CD4-positive, alpha-beta memory T cell (primary cell): Measurements from ENCODE around the gene PVALEF. TPM values are rescaled to one million over a fixed set of nuclear protein-coding genes. Genes with fewer than 3 reads are reported as not detected.
"Not testable (repeated sequence)": the region's sequence is repeated elsewhere in the genome, so short reads cannot be mapped to it uniquely, and the experiment has no call there.

ENCODE experiments used
- CTCF ChIA-PET: fragments of 350-600 bp; sonication (Branson Sonifier 250); formaldehyde crosslinking; loops from one replicate; lab custom pipeline; 2021; ENCODE audit warnings: inconsistent platforms; ENCODE audit not compliant: partially characterized antibody; lab: Charles Lee
- POLR2A ChIA-PET: fragments of 350-600 bp; sonication (Branson Sonifier 250); formaldehyde crosslinking; loops from one replicate; lab custom pipeline; 2021; ENCODE audit not compliant: partially characterized antibody; lab: Charles Lee
- DNase-seq, 5 donors: peaks; one replicate each; pipeline versions ENCODE4 v3.0.0 to v3.0.0-alpha.2; 2020 to 2022; ENCODE audit warnings: mixed read lengths in 1 of 5
- H3K27ac ChIP-seq: one replicate; pipeline ENCODE4 v1.7.0; 2013; ENCODE audit warnings: low read depth, low read length
- H3K27me3 ChIP-seq: 2 replicates; pipeline ENCODE4 v1.7.0; 2013; ENCODE audit warnings: mild to moderate bottlenecking, low read length, moderate library complexity; ENCODE audit not compliant: insufficient read depth
- H3K36me3 ChIP-seq: 2 replicates; pipeline ENCODE4 v1.7.0; 2013; ENCODE audit warnings: mild to moderate bottlenecking, low read length, moderate library complexity; ENCODE audit not compliant: insufficient read depth
- H3K4me1 ChIP-seq: 2 replicates; pipeline ENCODE4 v1.7.0; 2013; ENCODE audit warnings: mild to moderate bottlenecking, low read length, moderate library complexity; ENCODE audit not compliant: insufficient read depth
- H3K4me3 ChIP-seq, 2 donors: one replicate each; pipeline ENCODE4 v1.7.0; 2013; ENCODE audit warnings: low read length in 2 of 2, mild to moderate bottlenecking in 1 of 2
- H3K9me3 ChIP-seq, 2 donors: one replicate each; pipeline ENCODE4 v1.7.0; 2013; ENCODE audit warnings: low read length in 2 of 2, control low read depth in 1 of 2; ENCODE audit not compliant: control insufficient read depth in 1 of 2
- H3K27ac Mint-ChIP-seq, 7 donors: one replicate each; pipeline ENCODE4 v1.8.0; 2020 to 2021; ENCODE audit warnings: mixed read lengths in 7 of 7, mild to moderate bottlenecking in 6 of 7, inconsistent platforms in 3 of 7, moderate library complexity in 3 of 7
- H3K27me3 Mint-ChIP-seq, 2 donors: one replicate each; pipeline ENCODE4 v1.8.0; 2020 to 2021; ENCODE audit warnings: mixed read lengths in 2 of 2
- H3K36me3 Mint-ChIP-seq, 2 donors: one replicate each; pipeline ENCODE4 v1.8.0; 2020 to 2021; ENCODE audit warnings: mixed read lengths in 2 of 2, inconsistent platforms in 1 of 2, mild to moderate bottlenecking in 1 of 2
- H3K4me1 Mint-ChIP-seq, 4 donors: one replicate each; pipeline ENCODE4 v1.8.0; 2020 to 2021; ENCODE audit warnings: mixed read lengths in 4 of 4, mild to moderate bottlenecking in 1 of 4
- H3K4me3 Mint-ChIP-seq, 8 donors: one replicate each; pipeline ENCODE4 v1.8.0; 2020 to 2021; ENCODE audit warnings: mixed read lengths in 8 of 8, mild to moderate bottlenecking in 7 of 8, moderate library complexity in 6 of 8, inconsistent platforms in 3 of 8
- H3K9me3 Mint-ChIP-seq, 8 donors: one replicate each; pipeline ENCODE4 v1.8.0; 2020 to 2021; ENCODE audit warnings: mixed read lengths in 8 of 8, mild to moderate bottlenecking in 5 of 8, inconsistent platforms in 3 of 8, moderate library complexity in 1 of 8
- intact Hi-C: fragments of 100-400 bp; cut with micrococcal nuclease; formaldehyde crosslinking; loops from one replicate; pipeline ENCODE4 v1.15.1; 2023
- polyA plus RNA-seq, 2 donors: library from polyadenylated mRNA; unstranded; fragments of 300-500 nt; fragmentation: Illumina TruSeq; gene quantifications; one replicate each; pipeline ENCODE4 v1.2.3, GENCODE V29; 2021
- total RNA-seq, 2 experiments: library from RNA; stranded (reverse); gene quantifications; one replicate each; pipeline ENCODE4 v1.2.3, GENCODE V29; 2021

The PVALEF gene
- total and polyA plus RNA-seq, 4 experiments from 2014 or later, result not detected

DNA sequence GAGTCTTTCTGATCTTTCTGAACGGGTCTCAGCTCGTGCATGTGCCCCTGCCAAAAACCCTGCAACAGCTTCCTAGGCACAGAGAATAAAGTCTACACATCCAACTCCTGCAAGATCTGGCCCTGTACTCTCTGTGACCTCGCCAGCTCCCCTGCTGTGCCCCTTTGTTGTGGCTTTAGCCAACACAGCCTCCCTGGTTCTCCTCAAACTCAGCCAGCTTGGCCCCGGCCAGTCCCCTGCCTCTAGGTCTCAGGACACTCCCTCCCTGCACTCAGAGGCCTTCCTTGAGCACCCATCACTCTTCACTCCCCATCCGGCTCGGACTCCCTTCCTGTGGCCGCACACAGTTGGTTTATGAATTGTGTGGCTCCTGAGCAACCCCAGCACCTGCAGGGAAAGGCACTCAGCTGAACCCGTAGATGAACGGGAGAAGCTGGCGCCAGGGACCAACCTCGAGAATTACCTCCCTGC, 56.1 kb downstream of the PVALEF start:
- peaks cover 18% of the 10 kb centered on the region for H3K4me1 ChIP-seq
- ChIA-PET POLR2A (interaction anchor here (1.4 to 3.0 kb wide), 2 partner anchors 10 to 18 kb away, joined by 3 to 48 read pairs; partner anchors contain the start of genes NDUFAF8 and TEPSIN), CTCF (no interaction called here)
- H3K9me3 ChIP-seq, result no peaks in the 10 kb centered on the region
- H3K9me3 Mint-ChIP-seq, result no peaks in the 10 kb centered on the region
- H3K36me3 Mint-ChIP-seq, result peaks cover 2 to 6% of the 10 kb centered on the region in 2 donors
- H3K4me3 Mint-ChIP-seq, result peak overlapping the region in 7 of 8 donors; percentile 17 to 65 (median 58)
- peak overlapping the region in 2 of 7 donors; percentile 10 to 35 for H3K27ac Mint-ChIP-seq
- intact Hi-C loops, result no loop called here
- peaks cover 0 to 18% (median 12%) of the 10 kb centered on the region in 4 donors for H3K4me1 Mint-ChIP-seq
- no peaks in the 10 kb centered on the region for H3K36me3 ChIP-seq
- H3K27ac ChIP-seq, result no peak overlapping the region
- no peaks in the 10 kb centered on the region for H3K27me3 ChIP-seq
- H3K4me3 ChIP-seq, result no peak overlapping the region
- no peaks in the 10 kb centered on the region for H3K27me3 Mint-ChIP-seq
- DNase-seq, result no peak

DNA sequence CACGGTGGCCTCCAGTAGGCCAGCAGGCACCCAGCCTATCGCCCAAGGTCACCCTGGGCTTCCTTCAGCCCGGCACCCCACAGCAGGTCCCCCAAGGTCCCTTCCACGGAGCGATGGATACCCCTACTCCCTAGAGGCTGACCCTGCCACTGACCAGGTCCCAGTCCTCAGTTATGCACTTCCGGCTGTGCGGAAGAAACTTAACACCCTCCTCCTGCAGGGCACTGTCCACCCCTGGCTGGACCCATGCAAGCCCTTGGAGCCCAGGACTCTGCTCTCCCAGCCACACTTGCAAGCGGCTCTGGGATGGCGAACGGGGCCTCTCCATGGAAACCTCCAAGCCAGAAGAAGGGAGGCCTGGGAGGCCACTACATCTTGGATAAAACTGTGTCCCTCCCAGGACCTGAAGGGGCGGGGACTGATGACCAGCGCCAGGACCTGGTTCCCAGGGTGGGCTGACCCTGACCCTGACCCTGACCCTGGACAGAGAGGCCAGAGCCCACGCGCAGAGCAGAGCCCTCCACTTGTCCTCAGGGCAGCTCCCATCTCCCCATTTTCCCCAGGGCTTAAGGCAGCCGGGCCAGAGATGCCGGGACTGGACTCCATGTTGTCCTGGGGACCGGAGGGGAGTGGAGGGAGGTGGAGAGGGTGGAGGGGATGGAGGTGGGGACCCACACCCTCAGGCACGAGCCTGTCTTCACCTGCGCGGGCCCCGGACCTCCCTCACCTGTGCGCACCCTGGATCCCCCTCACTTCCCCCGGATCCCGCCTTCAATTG, 56.7 kb downstream of the PVALEF start:
- intact Hi-C loops, result no loop called here
- ChIA-PET POLR2A (interaction anchor here (1.0 to 3.0 kb wide), 6 partner anchors 11 to 330 kb away, joined by 3 to 48 read pairs (median 6); partner anchors contain the start of genes ACTG1, FAAP100, NDUFAF8 and SLC38A10), CTCF (interaction anchor here (0.7 kb wide), 1 partner anchor 17 kb away, joined by 6 read pairs; the partner anchor contains the start of genes NDUFAF8 and TEPSIN)
- DNase-seq, result no peak
- H3K4me3 ChIP-seq, result peak overlapping the region in 1 of 2 donors; percentile 50
- peaks cover 18% of the 10 kb centered on the region for H3K4me1 ChIP-seq
- H3K27me3 Mint-ChIP-seq, result no peaks in the 10 kb centered on the region
- H3K4me1 Mint-ChIP-seq, result peaks cover 0 to 18% (median 12%) of the 10 kb centered on the region in 4 donors
- H3K27ac ChIP-seq, result peak overlapping the region; percentile 54
- no peaks in the 10 kb centered on the region for H3K9me3 ChIP-seq
- no peaks in the 10 kb centered on the region for H3K36me3 ChIP-seq
- H3K27me3 ChIP-seq, result no peaks in the 10 kb centered on the region
- H3K4me3 Mint-ChIP-seq, result peak overlapping the region; percentile 10 to 78 (median 44)
- peaks cover 1 to 2% of the 10 kb centered on the region in 2 donors for H3K36me3 Mint-ChIP-seq
- no peak overlapping the region for H3K27ac Mint-ChIP-seq
- H3K9me3 Mint-ChIP-seq, result no peaks in the 10 kb centered on the region

DNA sequence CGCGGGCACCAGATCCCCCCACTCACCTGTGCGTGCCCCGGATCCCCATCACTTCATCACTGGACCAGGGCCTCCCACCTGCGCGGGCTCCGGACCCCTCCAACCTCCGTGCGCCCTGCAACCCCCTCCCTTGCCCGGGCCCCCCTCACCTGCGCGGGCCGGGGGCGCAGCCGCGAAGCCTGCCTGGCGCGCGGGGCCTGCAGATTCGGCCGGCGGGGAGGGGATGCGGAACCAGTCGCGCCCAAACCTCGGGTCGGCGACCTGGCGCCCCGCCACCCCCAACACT, 57.3 kb downstream of the PVALEF start:
- Histone ChIP-seq H3K9me3 (no peaks in the 10 kb centered on the region), H3K27me3 (no peaks in the 10 kb centered on the region), H3K4me3 (peak overlapping the region in 1 of 2 donors; percentile 50), H3K27ac (peak overlapping the region; percentile 54), H3K36me3 (no peaks in the 10 kb centered on the region), H3K4me1 (peaks cover 18% of the 10 kb centered on the region)
- intact Hi-C loops, result no loop called here
- peak overlapping the region; percentile 69 to 85 (median 74) for H3K4me3 Mint-ChIP-seq
- ChIA-PET CTCF (interaction anchor here (0.7 kb wide), 1 partner anchor 16 kb away, joined by 6 read pairs; the partner anchor contains the start of genes NDUFAF8 and TEPSIN), POLR2A (interaction anchor here (0.8 to 3.0 kb wide), 6 partner anchors 11 to 330 kb away, joined by 3 to 48 read pairs (median 6); partner anchors contain the start of genes ACTG1, FAAP100, NDUFAF8 and SLC38A10)
- peaks cover 0 to 20% (median 13%) of the 10 kb centered on the region in 4 donors for H3K4me1 Mint-ChIP-seq
- no peaks in the 10 kb centered on the region for H3K27me3 Mint-ChIP-seq
- H3K9me3 Mint-ChIP-seq, result peaks cover 0 to 2% (median 0%) of the 10 kb centered on the region in 8 donors
- peaks cover 0 to 3% of the 10 kb centered on the region in 2 donors for H3K36me3 Mint-ChIP-seq
- peak overlapping the region in 1 of 7 donors; percentile 80 for H3K27ac Mint-ChIP-seq
- no peak for DNase-seq

DNA sequence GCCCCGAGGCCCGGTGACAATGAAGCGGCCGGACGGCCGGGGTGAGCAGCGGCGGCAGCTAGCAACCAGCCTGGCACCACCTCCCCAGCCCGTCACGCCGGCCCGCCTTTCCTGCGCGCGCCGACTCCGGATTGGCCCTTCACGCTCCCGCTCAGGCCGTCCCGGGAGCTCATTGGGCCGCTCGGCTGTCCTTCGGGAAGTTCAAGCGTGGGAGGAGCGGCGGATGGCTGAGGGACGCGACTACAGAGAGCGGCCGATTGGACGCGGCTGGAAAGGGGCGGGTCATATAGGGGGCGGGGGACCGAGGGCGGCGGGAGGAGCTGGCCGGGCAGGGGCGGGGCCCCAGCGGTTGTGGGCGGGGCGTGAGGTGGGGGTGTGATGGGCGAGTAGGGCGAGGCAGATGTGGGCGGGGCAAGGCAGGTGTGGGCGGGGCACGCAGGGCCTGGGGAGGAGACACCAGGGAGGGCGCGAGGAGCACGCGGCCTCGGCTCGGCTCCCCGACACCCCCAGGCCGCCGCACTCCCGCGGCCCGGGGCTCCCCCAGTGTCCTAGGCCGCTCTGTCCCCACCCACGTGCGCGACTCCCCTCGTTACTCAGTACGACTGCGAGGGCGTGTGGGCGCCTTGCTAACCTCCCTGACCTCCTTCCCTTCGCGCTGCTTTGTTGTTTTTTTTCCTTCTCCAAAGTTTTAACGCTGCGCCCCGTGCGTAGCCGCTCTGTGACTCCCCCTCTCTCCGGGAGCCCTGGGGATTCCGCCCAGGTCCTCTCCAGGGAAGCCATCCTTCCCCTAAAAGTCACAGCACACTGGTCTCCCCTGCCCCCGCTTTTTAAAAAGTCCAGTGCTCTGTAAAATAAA, 57.8 kb downstream of the PVALEF start, which contains the start of gene CEP131:
CEP131 (minus strand) TSS at position 60 of the 856 bp plus-strand sequence. CDS start 2,909 bp downstream, outside the sequence.
- Mint-ChIP-seq H3K36me3 (peaks cover 0 to 8% of the 10 kb centered on the region in 2 donors), H3K9me3 (peaks cover 0 to 2% (median 0%) of the 10 kb centered on the region in 8 donors), H3K27ac (peak within 1 kb of the TSS in 5 of 7 donors; percentile 22 to 81 (median 75)), H3K4me1 (peaks cover 0 to 22% (median 17%) of the 10 kb centered on the region in 4 donors), H3K27me3 (no peaks in the 10 kb centered on the region), H3K4me3 (peak within 1 kb of the TSS; percentile 73 to 85 (median 79))
- no peaks in the 10 kb centered on the region for H3K36me3 ChIP-seq
- peak within 1 kb of the TSS; percentile 54 for H3K27ac ChIP-seq
- ChIA-PET CTCF (interaction anchor here (0.7 kb wide), 1 partner anchor 15 kb away, joined by 6 read pairs; the partner anchor contains the start of genes NDUFAF8 and TEPSIN), POLR2A (interaction anchor here (0.8 to 3.0 kb wide), 6 partner anchors 10 to 329 kb away, joined by 3 to 48 read pairs (median 6); partner anchors contain the start of genes ACTG1, FAAP100, NDUFAF8 and SLC38A10)
- H3K4me3 ChIP-seq, result peak within 1 kb of the TSS in 1 of 2 donors; percentile 50
- DNase-seq, result peak; percentile 98 to 99 (median 98)
- H3K27me3 ChIP-seq, result no peaks in the 10 kb centered on the region
- no peaks in the 10 kb centered on the region for H3K9me3 ChIP-seq
- intact Hi-C loops, result loop anchor here (1.0 kb wide), 2 partner anchors 16 to 72 kb away; partner anchors contain the start of genes NDUFAF8, SLC38A10 and TEPSIN
- peaks cover 18% of the 10 kb centered on the region for H3K4me1 ChIP-seq

DNA sequence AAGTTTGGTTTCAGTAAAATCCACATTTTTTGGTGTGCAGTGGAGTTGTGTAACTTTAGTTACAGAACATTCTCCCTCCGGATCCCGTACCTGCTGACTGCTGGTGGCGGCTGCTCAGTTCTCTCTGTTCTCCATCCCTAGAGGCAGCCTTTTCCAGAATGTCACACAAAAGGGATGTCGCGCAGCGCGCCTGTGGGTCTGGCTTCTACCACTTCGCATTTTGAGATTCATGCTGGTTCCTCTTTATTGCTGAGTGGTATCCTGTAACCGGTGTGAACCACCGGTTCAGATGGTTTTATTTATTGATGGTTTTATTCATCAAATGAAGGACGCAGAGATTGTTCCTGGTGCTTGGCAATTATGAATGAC, 58.4 kb downstream of the PVALEF start:
- intact Hi-C loops, result loop anchor here (1.0 kb wide), 2 partner anchors 16 to 72 kb away; partner anchors contain the start of genes NDUFAF8, SLC38A10 and TEPSIN
- Mint-ChIP-seq H3K4me1 (peaks cover 0 to 22% (median 17%) of the 10 kb centered on the region in 4 donors), H3K4me3 (peak overlapping the region; percentile 46 to 81 (median 78)), H3K27ac (peak overlapping the region in 4 of 7 donors; percentile 22 to 81 (median 78)), H3K9me3 (peaks cover 0 to 2% (median 0%) of the 10 kb centered on the region in 8 donors), H3K27me3 (no peaks in the 10 kb centered on the region), H3K36me3 (peaks cover 0 to 12% of the 10 kb centered on the region in 2 donors)
- H3K4me3 ChIP-seq, result peak overlapping the region in 1 of 2 donors; percentile 46
- peak overlapping the region; percentile 28 for H3K27ac ChIP-seq
- no peaks in the 10 kb centered on the region for H3K9me3 ChIP-seq
- CTCF ChIA-PET, result no interaction called here
- peaks cover 18% of the 10 kb centered on the region for H3K4me1 ChIP-seq
- no peak for DNase-seq
- no peaks in the 10 kb centered on the region for H3K36me3 ChIP-seq
- H3K27me3 ChIP-seq, result no peaks in the 10 kb centered on the region
- POLR2A ChIA-PET, result interaction anchor here (2.1 to 3.0 kb wide), 2 partner anchors 15 to 16 kb away, joined by 16 to 48 read pairs; partner anchors contain the start of genes NDUFAF8 and TEPSIN

DNA sequence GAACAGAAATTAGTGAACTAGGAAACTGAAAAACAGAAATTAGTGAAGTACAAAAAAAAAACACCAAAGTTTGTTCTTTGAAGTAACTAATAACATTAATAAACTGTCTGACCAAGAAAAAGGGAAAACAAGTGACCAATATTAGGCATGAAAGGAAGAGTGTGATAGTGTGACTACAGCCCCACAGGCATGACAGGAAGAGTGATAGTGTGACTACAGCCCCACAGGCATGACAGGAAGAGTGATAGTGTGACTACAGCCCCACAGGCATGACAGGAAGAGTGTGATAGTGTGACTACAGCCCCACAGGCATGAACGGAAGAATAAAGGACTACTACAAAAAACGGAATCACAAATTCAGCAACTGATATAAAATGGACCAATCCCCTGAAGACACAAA, 62.3 kb downstream of the PVALEF start:
- H3K4me3 Mint-ChIP-seq, CTCF ChIA-PET, H3K27me3 ChIP-seq, H3K9me3 ChIP-seq, intact Hi-C loops, H3K27ac ChIP-seq, DNase-seq, H3K4me1 ChIP-seq, H3K4me3 ChIP-seq, H3K27me3 Mint-ChIP-seq, H3K9me3 Mint-ChIP-seq: not testable (repeated sequence)
- peak overlapping the region in 2 of 7 donors; percentile 8 to 73 for H3K27ac Mint-ChIP-seq
- peaks cover 15% of the 10 kb centered on the region for H3K36me3 ChIP-seq
- POLR2A ChIA-PET, result interaction anchor here (1.8 kb wide), 1 partner anchor 11 kb away, joined by 8 read pairs; the partner anchor contains the start of genes NDUFAF8 and TEPSIN
- H3K36me3 Mint-ChIP-seq, result peaks cover 14 to 24% of the 10 kb centered on the region in 2 donors
- H3K4me1 Mint-ChIP-seq, result peaks cover 3 to 24% (median 11%) of the 10 kb centered on the region in 4 donors
